Choroid plexus epithelial cell (primary cell): ENCODE data around the gene HOXA3.

Experiments used
- DNase-seq: peaks from one replicate; pipeline ENCODE4 v3.0.0-alpha.2; 2010; ENCODE audit warnings: low read depth
- H3K4me3 ChIP-seq: 2 replicates; pipeline ENCODE4 v1.5.1; 2011; ENCODE audit warnings: low read depth, mild to moderate bottlenecking, control low read depth, low read length, moderate library complexity
- TF ChIP-seq, protein P1 (sequence below): conservative IDR thresholded peaks from 2 replicates; pipeline ENCODE4 v1.5.1; 2011; ENCODE audit warnings: low read depth, mild to moderate bottlenecking, control low read depth, inconsistent platforms, low read length, moderate library complexity

Gene HOXA3

DNA sequence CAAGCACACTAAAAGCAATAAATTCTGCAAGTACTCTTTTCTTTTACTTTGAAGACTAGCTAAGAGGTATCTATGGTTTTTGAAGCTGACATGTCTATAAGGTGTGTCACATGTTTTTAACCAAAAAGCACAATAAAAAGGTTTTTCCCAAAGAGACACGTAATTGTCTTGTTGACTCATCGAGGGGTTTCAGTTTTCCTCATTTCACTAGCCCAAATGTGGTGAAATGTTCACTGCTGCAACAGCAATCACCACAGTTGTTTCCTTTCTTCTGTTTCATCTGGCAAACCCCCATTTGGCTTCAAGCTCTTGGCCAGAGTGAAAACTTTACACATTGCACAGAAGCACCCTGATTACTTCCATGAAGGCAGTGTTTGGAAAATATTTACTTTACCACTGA is 18.0 kb downstream of the HOXA3 start:
- no peak for DNase-seq
- no peak overlapping the region for H3K4me3 ChIP-seq
- TF ChIP-seq, protein P1, sequence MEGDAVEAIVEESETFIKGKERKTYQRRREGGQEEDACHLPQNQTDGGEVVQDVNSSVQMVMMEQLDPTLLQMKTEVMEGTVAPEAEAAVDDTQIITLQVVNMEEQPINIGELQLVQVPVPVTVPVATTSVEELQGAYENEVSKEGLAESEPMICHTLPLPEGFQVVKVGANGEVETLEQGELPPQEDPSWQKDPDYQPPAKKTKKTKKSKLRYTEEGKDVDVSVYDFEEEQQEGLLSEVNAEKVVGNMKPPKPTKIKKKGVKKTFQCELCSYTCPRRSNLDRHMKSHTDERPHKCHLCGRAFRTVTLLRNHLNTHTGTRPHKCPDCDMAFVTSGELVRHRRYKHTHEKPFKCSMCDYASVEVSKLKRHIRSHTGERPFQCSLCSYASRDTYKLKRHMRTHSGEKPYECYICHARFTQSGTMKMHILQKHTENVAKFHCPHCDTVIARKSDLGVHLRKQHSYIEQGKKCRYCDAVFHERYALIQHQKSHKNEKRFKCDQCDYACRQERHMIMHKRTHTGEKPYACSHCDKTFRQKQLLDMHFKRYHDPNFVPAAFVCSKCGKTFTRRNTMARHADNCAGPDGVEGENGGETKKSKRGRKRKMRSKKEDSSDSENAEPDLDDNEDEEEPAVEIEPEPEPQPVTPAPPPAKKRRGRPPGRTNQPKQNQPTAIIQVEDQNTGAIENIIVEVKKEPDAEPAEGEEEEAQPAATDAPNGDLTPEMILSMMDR: no peak

DNA sequence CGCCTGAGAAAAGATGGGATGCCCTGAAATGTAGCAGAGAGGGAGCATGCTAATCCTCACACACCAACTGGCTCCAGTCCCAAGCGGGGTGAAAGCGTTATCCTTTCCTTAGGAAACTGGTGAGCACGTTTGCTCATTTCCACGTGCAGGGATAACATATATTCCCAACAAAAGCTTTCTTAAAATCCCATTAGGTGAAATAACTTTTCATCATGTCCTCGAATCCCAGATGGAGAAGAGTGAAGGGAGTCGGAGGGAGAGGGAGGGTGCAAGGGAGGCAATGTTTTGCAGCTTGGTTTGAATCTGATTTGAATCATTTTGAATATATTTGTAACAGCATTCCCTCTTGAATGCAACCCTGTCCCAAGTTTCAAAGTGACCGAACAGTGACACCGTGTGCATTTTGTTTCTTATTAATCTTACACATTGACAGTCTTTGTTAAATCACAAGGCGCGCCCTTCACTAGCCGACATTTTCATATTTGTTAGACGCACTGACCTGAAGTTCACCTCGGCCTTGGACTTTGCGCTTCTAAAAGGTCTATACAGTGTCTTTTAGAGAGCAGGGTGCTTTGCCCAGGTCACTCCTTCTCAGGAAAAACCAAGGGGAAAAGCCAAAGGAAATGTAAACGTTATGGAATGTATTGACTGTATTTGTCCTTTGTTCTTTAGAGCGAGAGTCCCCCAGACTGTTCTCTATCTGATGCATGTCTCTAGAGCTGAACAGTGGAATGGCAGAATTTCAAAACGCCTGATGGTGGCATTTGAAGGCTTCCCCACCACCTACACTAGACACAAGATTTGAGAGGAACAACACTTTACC is 18.8 kb downstream of the HOXA3 start:
- TF ChIP-seq, protein P1: no peak
- DNase-seq: no peak
- no peak overlapping the region for H3K4me3 ChIP-seq

DNA sequence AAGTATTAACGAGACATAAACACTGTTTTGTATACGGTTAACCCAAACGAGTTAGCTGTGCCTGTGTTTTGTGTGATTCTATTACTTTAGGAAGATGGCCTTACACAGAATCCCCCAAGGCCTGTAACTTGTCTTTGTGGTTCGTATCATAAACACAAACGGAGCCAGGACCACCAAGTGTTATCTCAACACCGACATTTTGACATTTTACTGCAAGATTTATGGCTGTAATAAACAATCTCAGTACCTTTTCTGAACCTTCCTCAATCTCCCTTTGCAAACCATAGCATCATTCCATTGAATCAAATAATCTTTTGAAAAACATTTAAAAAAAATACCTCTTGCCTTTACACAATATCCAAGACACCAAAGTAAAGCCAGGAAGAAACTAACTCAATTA is 19.4 kb downstream of the HOXA3 start:
- DNase-seq: no peak
- H3K4me3 ChIP-seq: no peak overlapping the region
- TF ChIP-seq, protein P1: no peak

DNA sequence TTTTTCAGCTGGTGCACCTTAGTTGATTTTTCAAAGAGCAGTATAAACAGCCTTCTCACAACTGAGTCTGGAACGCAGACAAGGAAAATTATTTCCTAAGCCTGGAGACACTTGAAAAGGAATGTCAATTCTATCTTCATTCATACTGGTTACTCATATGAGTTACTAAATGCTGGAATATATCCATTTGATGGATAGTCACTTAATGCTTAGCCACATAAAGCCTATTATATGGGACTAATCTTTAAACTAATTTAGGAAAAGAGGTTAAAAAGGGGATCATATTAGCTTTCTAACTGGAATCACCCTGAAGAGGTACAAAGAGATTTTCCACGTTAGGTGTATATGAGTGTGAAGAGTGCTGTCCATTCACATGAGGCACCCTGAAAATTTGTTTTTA is 20.2 kb downstream of the HOXA3 start:
- H3K4me3 ChIP-seq: no peak overlapping the region
- TF ChIP-seq, protein P1: no peak
- no peak for DNase-seq

DNA sequence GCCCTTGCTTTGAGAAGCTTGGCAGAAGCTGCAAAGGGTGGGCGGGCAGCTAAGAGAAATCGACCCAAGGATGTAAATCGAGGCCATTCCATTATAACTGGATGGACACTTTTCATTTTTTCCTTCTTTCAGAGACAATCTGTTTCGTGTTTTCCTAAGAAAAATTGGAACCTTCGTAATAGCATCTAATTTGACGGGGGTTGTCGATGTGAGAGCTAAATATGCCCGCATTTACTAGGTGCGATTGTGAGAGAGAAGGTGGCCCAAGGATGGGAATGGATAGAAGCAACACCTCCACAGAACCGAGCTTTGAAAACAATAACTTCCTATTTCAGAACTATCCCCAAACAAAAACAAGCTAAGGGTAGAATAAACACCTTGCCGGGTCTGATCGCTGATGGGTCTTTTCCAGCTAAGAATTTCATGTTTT is 21.0 kb downstream of the HOXA3 start:
- TF ChIP-seq, protein P1: no peak
- no peak for DNase-seq
- H3K4me3 ChIP-seq: no peak overlapping the region

DNA sequence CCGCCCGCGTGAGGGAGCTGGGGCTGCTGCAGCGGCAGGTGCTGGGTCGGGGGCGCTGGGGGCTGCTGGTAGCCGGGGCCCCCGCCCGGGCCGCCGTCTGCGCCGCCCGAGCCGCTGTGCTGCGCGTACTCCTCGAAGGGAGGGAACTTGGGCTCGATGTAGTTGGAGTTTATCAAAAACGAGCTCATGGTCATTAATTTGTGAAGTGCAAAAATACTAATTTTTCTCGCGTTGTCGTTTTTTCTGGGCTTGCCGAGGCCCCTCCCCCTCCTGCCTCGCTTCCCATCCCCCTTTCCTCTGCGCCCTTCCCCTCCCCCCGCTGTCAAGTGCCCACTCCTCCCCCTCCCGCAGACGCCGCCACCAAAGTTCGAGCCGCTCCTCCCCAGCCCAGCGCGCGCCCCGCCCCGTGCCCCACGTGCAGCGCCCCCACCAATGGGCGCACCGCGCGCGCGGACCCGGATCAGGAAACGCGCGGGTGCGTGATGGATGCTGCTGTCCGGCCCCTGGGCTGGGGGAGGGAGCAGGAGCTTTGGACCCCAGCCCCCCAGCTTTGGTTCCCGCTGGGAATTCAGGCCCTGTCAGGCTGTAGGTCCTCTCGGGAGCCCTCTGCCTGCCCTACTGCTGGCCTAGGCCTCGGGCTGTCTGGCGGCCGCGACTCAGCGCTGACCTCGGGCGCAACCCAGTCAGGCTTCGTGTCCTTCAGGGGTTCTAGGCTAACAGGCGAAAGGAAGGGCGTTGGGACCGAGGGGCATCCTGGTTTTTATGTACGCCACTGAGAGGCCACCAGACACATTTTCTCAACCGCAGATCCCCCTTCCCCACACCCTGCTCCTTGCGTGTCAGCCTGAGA is 21.6 kb downstream of the HOXA3 start, which contains the start of gene HOXA4:
Gene HOXA4 (minus strand): TSS at position 218 of the 850 bp plus-strand sequence. CDS start 24 bp downstream, at position 194.
- no peak for DNase-seq
- TF ChIP-seq, protein P1: no peak

More for the DNA sequence above, 21.6 kb downstream of the HOXA3 start, which contains the start of gene HOXA4:
- H3K4me3 ChIP-seq: peak within 1 kb of the TSS; percentile 20
